Mucosa of descending colon (tissue), 3 donors: Measurements from ENCODE around the gene ADAMTSL1. TPM values are rescaled to one million over a fixed set of nuclear protein-coding genes. Genes with fewer than 3 reads are reported as not detected.

ENCODE experiments used
- ATAC-seq: fragments of 200-7000 bp; cut with Tn5 transposase; one replicate; pipeline ENCODE4 v1.9.1; 2020; ENCODE audit warnings: mild to moderate bottlenecking, moderate library complexity
- DNase-seq, 3 donors: peaks; one replicate each; pipeline ENCODE4 v3.0.0-alpha.2; 2020
- H3K36me3 ChIP-seq: fragments of 200-600 bp; one replicate; pipeline ENCODE4 v1.8.0; 2021; ENCODE audit warnings: low read depth, mild to moderate bottlenecking
- H3K4me1 ChIP-seq: fragments of 200-600 bp; one replicate; pipeline ENCODE4 v1.8.0; 2021; ENCODE audit warnings: low read depth, mild to moderate bottlenecking
- H3K4me3 ChIP-seq: fragments of 200-600 bp; one replicate; pipeline ENCODE4 v1.8.0; 2021; ENCODE audit warnings: mild to moderate bottlenecking
- H3K9me3 ChIP-seq: fragments of 200-600 bp; one replicate; pipeline ENCODE4 v1.8.0; 2021; ENCODE audit warnings: mild to moderate bottlenecking
- CTCF ChIP-seq: fragments of 200-600 bp; IDR thresholded peaks from one replicate; pipeline ENCODE4 v1.8.0; 2022; ENCODE audit warnings: antibody characterized with exemption, mild to moderate bottlenecking
- intact Hi-C, 2 donors: fragments of 100-400 bp; cut with DNase I in 1 of 2; cut with micrococcal nuclease in 1 of 2; formaldehyde crosslinking; loops; one replicate each; pipeline versions ENCODE4 v1.11.0 to v1.11.1; 2022; cut with DNase I, micrococcal nuclease
- total RNA-seq, 3 donors: library from RNA; stranded (reverse); fragmentation: NEBNext Ultra II Directional in 2 of 3; extraction: Animal tissue kit (Norgen Biotek cat#: 25700) in 2 of 3; gene quantifications; one replicate each; pipeline versions ENCODE4 v1.2.1 to v1.2.4, GENCODE V29; 2021 to 2023
- donor health status: DM: no; HTN: no; CAD: no; lungs with moderate emphysema.
- donor health status: DM: no; HTN: no; CAD: no.
- donor health status: DM: no; HTN: yes; CAD: no.

Gene ADAMTSL1
- total RNA-seq, 3 donors from 2014 or later = 10.1 to 32.1 (median 22.6) TPM

GRCh38 chr9:18720691-18721090 lies 246.7 kb downstream of the ADAMTSL1 start:
- DNase-seq = no peak

GRCh38 chr9:18721267-18721994 lies 247.5 kb downstream of the ADAMTSL1 start:
- intact Hi-C loops = no loop called here
- DNase-seq (no peak), ATAC-seq (no peak)
- TF ChIP-seq CTCF = no peak
- no peaks in the 10 kb centered on the region for H3K4me1 ChIP-seq
- H3K9me3 ChIP-seq = no peaks in the 10 kb centered on the region
- H3K4me3 ChIP-seq = no peak overlapping the region
- no peaks in the 10 kb centered on the region for H3K36me3 ChIP-seq

More at GRCh38 chr9:18720691-18721090, 246.7 kb downstream of the ADAMTSL1 start:
- H3K4me1 ChIP-seq = no peaks in the 10 kb centered on the region
- H3K4me3 ChIP-seq = no peak overlapping the region
- intact Hi-C loops = no loop called here
- TF ChIP-seq CTCF = no peak
- no peak for ATAC-seq
- H3K36me3 ChIP-seq = no peaks in the 10 kb centered on the region
- H3K9me3 ChIP-seq = no peaks in the 10 kb centered on the region

- no peak for TF ChIP-seq CTCF
- ATAC-seq (no peak), DNase-seq (no peak)
- Histone ChIP-seq H3K36me3 (no peaks in the 10 kb centered on the region), H3K4me3 (no peak overlapping the region), H3K9me3 (no peaks in the 10 kb centered on the region), H3K4me1 (no peaks in the 10 kb centered on the region)
- intact Hi-C loops = no loop called here
These were observed 248.0 kb downstream of the ADAMTSL1 start for GRCh38 chr9:18721995-18722310.

GRCh38 chr9:18722882-18723281 lies 248.9 kb downstream of the ADAMTSL1 start:
- ATAC-seq (no peak), DNase-seq (no peak)
- no peaks in the 10 kb centered on the region for H3K4me1 ChIP-seq
- intact Hi-C loops = no loop called here
- H3K36me3 ChIP-seq = no peaks in the 10 kb centered on the region
- H3K9me3 ChIP-seq = no peaks in the 10 kb centered on the region
- no peak for TF ChIP-seq CTCF
- no peak overlapping the region for H3K4me3 ChIP-seq

- DNase-seq (no peak), ATAC-seq (no peak)
- H3K9me3 ChIP-seq = no peaks in the 10 kb centered on the region
- TF ChIP-seq CTCF = no peak
- intact Hi-C loops = no loop called here
- H3K36me3 ChIP-seq = no peaks in the 10 kb centered on the region
- H3K4me1 ChIP-seq = no peaks in the 10 kb centered on the region
- no peak overlapping the region for H3K4me3 ChIP-seq
These were observed 249.4 kb downstream of the ADAMTSL1 start for GRCh38 chr9:18723366-18723765.

- Histone ChIP-seq H3K4me3 (no peak overlapping the region), H3K4me1 (no peaks in the 10 kb centered on the region), H3K9me3 (no peaks in the 10 kb centered on the region), H3K36me3 (no peaks in the 10 kb centered on the region)
- no peak for DNase-seq
- TF ChIP-seq CTCF = no peak
- ATAC-seq = no peak
- intact Hi-C loops = no loop called here
These were observed 252.6 kb downstream of the ADAMTSL1 start for GRCh38 chr9:18726546-18726945.
